GM19438 (cell line): ENCODE data around the gene PRKCB.

Experiments
- ATAC-seq: cut with Tn5 transposase; IDR thresholded peaks from one replicate; pipeline ENCODE4 v1.9.1; 2021; ENCODE audit warnings: low read depth; ENCODE audit not compliant: unreplicated experiment

PRKCB gene

GRCh38 chr16:23863511-23864422 lies 28.0 kb downstream of the PRKCB start:
- ATAC-seq = peak; percentile 72

- ATAC-seq = no peak
These were observed 30.1 kb downstream of the PRKCB start for GRCh38 chr16:23865853-23866252.

GRCh38 chr16:23866621-23867020 lies 30.8 kb downstream of the PRKCB start:
- no peak for ATAC-seq

GRCh38 chr16:23867566-23867965 lies 31.8 kb downstream of the PRKCB start:
- no peak for ATAC-seq

GRCh38 chr16:23868136-23868535 lies 32.4 kb downstream of the PRKCB start:
- no peak for ATAC-seq

GRCh38 chr16:23869052-23869451 lies 33.3 kb downstream of the PRKCB start:
- ATAC-seq = no peak

- ATAC-seq = no peak
These were observed 36.1 kb downstream of the PRKCB start for GRCh38 chr16:23871924-23872323.

GRCh38 chr16:23874613-23875294 lies 39.0 kb downstream of the PRKCB start:
- no peak for ATAC-seq

GRCh38 chr16:23876256-23876896 lies 40.6 kb downstream of the PRKCB start:
- ATAC-seq = no peak

- no peak for ATAC-seq
These were observed 41.6 kb downstream of the PRKCB start for GRCh38 chr16:23877107-23878070.

GRCh38 chr16:23879735-23880373 lies 44.1 kb downstream of the PRKCB start:
- no peak for ATAC-seq

- ATAC-seq = no peak
These were observed 53.4 kb downstream of the PRKCB start for GRCh38 chr16:23889189-23889588.

- no peak for ATAC-seq
These were observed 58.2 kb downstream of the PRKCB start for GRCh38 chr16:23893986-23894385.

- ATAC-seq = no peak
These were observed 59.3 kb downstream of the PRKCB start for GRCh38 chr16:23895052-23895451.

- ATAC-seq = no peak
These were observed 61.3 kb downstream of the PRKCB start for GRCh38 chr16:23896832-23897821.

- no peak for ATAC-seq
These were observed 63.1 kb downstream of the PRKCB start for GRCh38 chr16:23898682-23899430.

GRCh38 chr16:23899869-23900268 lies 64.1 kb downstream of the PRKCB start:
- ATAC-seq = no peak
